HG02885 (cell line): ENCODE measurements around the gene OR6C65.
"Not testable (repeated sequence)": the region's sequence is repeated elsewhere in the genome, so short reads cannot be mapped to it uniquely, and the experiment has no call there.

Experiments
- ATAC-seq: cut with Tn5 transposase; IDR thresholded peaks from one replicate; pipeline ENCODE4 v1.9.1; 2021; ENCODE audit warnings: mild to moderate bottlenecking; ENCODE audit not compliant: unreplicated experiment, poor library complexity

OR6C65 gene

GRCh38 chr12:55400229-55400628 lies at the start of gene OR6C65:
OR6C65 (plus strand) TSS chr12:55400529; CDS start chr12:55400529, 0 bp downstream.
- no peak for ATAC-seq

DNA sequence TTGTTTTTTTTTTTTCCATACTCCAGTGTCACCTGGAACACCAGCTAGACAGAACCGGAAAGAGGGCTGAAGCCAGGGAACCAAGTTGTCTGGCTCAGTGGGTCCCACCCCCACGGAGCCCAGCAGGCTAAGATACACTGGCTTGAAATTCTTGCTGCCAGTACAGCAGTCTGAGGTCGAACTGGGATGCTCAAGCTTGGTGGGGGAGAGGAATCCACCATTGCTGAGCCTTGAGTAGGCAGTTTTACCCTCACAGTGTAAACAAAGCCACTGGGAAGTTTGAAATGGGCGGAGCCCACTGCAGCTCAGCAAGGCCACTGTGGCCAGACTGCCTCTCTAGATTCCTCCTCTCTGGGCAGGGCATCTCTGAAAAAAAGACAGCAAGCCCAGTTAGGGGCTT lies 45.0 kb upstream of the OR6C65 start:
- not testable (repeated sequence) for ATAC-seq

DNA sequence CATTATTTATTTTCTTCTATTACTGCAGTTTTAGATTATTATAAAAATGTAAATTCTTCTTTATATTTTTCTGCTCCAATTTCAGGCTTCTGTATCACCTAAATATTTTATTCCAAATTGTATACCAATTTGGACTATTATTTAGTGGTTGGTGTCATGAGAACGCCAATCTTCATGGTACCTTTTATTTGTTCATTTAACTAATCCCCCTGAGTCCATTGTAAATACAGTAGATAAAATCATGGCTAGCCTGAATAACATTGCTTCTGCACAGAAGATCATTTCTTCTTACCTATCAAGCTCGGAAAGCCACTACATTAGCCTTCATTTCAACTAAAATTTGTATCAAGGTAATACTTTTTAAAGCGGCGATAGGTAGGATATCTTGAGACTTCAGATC lies 37.7 kb upstream of the OR6C65 start, which contains the start of gene OR6C75:
TSS of gene OR6C75 (plus strand) at position 301 of the 400 bp plus-strand sequence. CDS start 2,136 bp downstream, outside the sequence.
- no peak for ATAC-seq

GRCh38 chr12:55365086-55365485 lies 35.2 kb upstream of the OR6C65 start:
- no peak for ATAC-seq

GRCh38 chr12:55372521-55372920 lies 27.8 kb upstream of the OR6C65 start:
- no peak for ATAC-seq

DNA sequence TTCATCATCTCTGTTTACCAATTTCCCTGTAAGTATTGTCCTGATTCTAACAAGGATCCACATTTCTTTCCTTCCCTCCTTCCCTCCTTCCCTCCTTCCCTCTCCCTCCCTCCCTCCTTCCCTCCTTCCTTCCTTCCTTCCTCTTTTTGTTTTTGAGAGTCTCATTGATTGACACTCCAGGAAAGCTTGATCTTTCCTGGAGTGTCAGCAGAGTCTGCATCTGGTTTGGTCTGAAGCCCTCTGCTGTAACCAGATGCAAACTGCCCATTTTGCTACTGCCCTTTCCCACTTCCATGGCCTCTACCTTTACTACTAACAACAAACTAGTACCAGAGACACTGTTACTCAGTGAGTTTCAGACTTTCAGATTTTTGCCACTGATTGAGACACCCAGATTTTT lies 14.4 kb upstream of the OR6C65 start:
- ATAC-seq: no peak

GRCh38 chr12:55392032-55392795 lies 8.1 kb upstream of the OR6C65 start:
- ATAC-seq: no peak

- no peak for ATAC-seq
Measured at GRCh38 chr12:55396326-55396725, 4.0 kb upstream of the OR6C65 start.

GRCh38 chr12:55407866-55408265 lies 7.5 kb downstream of the OR6C65 start:
- ATAC-seq: no peak

DNA sequence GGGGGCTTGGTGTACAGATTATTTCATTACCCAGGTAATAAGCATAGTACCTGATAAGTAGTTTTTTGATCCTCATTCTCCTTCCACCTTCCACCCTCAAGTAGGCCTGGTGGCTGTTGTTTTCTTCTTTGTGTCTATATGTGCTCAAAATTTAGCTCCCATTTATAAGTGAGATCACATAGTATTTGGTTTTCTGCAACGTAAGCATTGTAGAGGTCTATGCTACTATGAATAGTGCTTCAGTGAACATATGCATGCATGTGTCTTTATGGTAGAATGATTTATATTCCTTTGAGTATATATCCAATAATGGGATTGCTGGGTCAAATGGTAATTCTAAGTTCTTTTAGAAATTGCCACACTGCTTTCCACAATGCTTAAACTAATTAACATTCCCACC lies 8.8 kb downstream of the OR6C65 start:
- not testable (repeated sequence) for ATAC-seq

- ATAC-seq: not testable (repeated sequence)
Measured at GRCh38 chr12:55412138-55412537, 11.8 kb downstream of the OR6C65 start.

- ATAC-seq: not testable (repeated sequence)
Measured at GRCh38 chr12:55413498-55414388, 13.4 kb downstream of the OR6C65 start.

GRCh38 chr12:55414396-55414823 lies 14.1 kb downstream of the OR6C65 start:
- ATAC-seq: not testable (repeated sequence)

DNA sequence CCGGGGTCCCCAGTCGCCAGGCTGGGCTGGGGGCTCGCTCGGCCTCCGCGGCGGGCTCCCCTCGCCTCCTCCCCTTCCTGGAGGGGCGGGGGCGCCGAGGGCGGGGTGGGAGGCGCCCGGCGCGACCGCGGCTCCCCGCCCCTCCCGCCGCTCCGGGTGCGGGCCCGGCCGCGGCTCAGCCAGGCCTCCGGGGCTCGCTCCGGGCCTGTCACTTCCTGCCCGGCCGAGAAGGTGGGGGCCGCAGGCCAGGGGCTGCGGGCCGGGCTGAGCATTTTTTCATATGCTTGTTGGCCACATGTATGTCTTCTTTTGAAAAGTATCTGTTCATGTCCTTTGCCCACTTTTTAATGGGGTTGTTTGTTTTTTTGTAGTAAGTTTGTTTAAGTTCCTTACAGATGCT lies 14.6 kb downstream of the OR6C65 start:
- peak; percentile 54 for ATAC-seq

- no peak for ATAC-seq
Measured at GRCh38 chr12:55416961-55417360, 16.6 kb downstream of the OR6C65 start.

DNA sequence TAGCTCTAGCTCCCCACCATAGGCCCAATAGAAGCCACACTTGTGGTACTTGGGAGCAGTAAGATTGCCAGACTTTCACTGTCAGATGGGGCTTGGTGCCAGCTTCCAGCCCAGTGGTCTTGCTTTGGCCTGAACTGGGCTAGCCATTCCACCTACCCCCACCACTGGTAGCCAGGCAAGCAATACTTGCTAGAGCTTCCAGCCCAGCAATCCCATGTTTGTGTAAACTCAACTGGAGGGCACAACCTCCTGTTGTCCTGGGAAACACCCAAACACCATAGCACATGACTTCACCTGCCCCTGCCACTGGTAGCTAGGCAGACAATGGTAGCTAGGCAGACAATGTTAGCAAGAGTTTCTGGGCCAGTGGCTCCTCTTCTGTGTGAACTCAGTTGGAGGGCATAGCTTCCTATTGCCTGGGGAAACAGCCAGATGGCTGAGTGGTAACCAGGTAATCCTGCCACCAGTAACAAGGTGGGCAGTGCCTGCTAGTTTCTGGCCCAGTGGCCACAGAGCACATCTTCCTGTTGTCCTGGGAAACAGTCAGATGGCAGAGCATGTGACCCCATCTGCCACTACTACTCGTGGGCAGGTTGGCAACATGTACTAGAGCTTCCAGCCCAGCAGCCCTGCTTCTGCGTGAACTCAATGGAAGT lies 20.1 kb downstream of the OR6C65 start:
- no peak for ATAC-seq

DNA sequence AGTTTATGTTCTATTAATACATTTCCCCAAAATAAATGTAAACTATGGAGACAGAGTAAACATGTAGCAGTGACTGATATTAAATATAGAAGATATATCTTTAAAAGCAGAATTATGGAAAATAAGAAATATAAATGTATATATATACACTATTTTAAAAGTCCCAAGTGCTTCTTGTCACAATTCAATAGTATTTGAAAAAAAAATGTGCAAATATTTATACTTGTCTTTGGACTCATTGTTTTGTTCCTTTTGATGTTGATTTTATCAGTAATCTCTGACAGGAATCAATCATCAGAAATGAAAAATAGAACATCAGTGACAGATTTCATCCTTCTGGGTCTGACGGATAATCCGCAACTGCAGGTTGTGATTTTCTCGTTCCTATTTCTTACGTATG lies 25.6 kb downstream of the OR6C65 start, which contains the start of gene OR6C76:
TSS of gene OR6C76 (plus strand) at position 301 of the 400 bp plus-strand sequence. CDS start at position 301, 0 bp downstream.
- no peak for ATAC-seq

GRCh38 chr12:55428331-55429243 lies 28.3 kb downstream of the OR6C65 start:
- no peak for ATAC-seq

- not testable (repeated sequence) for ATAC-seq
Measured at GRCh38 chr12:55441233-55441632, 40.9 kb downstream of the OR6C65 start.
